Cardiac fibroblast (primary cell): ENCODE results near the gene VASP.
A peak's percentile ranks its signal among the peaks of the same experiment; 100 is the strongest.

Source experiments
- DNase-seq, 2 donors: peaks; one replicate each; pipeline versions ENCODE4 v3.0.0 to v3.0.0-alpha.2; 2010; ENCODE audit warnings: low read depth in 2 of 2
- H3K4me3 ChIP-seq, 2 donors: replicated peaks in 1 of 2; 1 replicate in 1 of 2; 2 replicates in 1 of 2; pipeline ENCODE4 v1.5.1; 2011; ENCODE audit warnings: low read depth in 2 of 2, low read length in 2 of 2, mild to moderate bottlenecking in 2 of 2, moderate library complexity in 1 of 2
- TF ChIP-seq, protein P1 (sequence below): IDR thresholded peaks from one replicate; pipeline ENCODE4 v1.5.1; 2011; ENCODE audit warnings: low read depth, mild to moderate bottlenecking, low read length, inconsistent platforms

The VASP gene

DNA sequence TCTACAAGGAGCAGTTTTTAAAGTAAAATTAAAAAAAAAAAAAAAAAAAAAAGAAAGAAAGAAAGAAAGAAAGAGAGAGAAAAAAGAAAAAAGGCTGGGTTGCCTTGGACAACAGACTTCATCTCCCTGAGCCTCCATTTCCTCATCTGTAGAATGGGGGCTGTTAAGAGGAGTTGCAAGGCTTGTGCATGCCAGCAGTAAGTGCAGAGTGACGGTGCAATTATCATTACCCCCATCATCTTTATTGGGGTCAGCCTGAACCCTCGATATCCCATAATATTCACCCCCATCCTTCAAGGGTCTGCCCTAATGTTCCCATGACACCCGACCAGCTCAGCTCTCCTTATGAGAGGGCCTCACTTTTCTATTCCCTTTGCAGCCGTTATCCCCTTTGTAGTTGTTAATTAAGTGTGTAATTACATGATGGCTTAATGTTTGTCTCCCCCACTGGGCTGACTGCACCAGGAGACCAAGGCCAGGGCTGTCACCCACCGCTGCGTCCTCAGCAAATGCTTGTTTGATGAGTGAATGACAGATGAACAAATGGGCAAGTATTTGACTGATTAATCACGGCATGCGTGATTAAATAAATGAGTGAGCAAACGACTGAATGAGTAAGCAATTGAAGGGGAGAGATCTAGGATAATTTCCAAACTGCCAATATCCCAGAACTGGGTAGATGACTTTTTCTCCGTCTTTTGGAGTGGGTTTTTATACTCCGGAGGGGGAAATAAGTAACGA, 29.4 kb upstream of the VASP start:
- DNase-seq = no peak
- peak overlapping the region; percentile 61 to 64 for H3K4me3 ChIP-seq
- TF ChIP-seq, protein P1, sequence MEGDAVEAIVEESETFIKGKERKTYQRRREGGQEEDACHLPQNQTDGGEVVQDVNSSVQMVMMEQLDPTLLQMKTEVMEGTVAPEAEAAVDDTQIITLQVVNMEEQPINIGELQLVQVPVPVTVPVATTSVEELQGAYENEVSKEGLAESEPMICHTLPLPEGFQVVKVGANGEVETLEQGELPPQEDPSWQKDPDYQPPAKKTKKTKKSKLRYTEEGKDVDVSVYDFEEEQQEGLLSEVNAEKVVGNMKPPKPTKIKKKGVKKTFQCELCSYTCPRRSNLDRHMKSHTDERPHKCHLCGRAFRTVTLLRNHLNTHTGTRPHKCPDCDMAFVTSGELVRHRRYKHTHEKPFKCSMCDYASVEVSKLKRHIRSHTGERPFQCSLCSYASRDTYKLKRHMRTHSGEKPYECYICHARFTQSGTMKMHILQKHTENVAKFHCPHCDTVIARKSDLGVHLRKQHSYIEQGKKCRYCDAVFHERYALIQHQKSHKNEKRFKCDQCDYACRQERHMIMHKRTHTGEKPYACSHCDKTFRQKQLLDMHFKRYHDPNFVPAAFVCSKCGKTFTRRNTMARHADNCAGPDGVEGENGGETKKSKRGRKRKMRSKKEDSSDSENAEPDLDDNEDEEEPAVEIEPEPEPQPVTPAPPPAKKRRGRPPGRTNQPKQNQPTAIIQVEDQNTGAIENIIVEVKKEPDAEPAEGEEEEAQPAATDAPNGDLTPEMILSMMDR = no peak

- TF ChIP-seq, protein P1 = peak; percentile 95
- DNase-seq = peak; percentile 96 to 97
- peak overlapping the region; percentile 61 to 64 for H3K4me3 ChIP-seq
These were observed 28.6 kb upstream of the VASP start for GRCh38 chr19:45478454-45479238.

DNA sequence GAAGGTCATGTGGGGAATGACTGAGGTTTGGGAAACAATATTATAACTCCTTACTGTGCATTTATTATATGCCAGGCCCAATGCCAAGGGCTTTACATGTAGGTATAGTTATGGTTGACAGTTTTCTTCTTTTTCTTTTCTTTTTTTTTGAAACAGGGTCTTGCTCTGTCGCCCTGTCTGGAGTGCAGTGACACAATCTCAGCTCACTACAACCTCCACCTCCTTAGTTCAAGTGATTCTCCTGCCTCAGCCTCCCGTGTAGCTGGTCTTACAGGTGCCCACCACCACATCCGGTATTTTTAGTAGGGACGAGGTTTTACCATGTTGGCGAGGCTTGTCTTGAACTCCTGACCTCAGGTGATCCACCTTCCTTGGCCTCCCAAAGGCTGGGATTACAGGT, 24.2 kb upstream of the VASP start:
- DNase-seq = no peak
- H3K4me3 ChIP-seq = no peak overlapping the region
- TF ChIP-seq, protein P1 = no peak

DNA sequence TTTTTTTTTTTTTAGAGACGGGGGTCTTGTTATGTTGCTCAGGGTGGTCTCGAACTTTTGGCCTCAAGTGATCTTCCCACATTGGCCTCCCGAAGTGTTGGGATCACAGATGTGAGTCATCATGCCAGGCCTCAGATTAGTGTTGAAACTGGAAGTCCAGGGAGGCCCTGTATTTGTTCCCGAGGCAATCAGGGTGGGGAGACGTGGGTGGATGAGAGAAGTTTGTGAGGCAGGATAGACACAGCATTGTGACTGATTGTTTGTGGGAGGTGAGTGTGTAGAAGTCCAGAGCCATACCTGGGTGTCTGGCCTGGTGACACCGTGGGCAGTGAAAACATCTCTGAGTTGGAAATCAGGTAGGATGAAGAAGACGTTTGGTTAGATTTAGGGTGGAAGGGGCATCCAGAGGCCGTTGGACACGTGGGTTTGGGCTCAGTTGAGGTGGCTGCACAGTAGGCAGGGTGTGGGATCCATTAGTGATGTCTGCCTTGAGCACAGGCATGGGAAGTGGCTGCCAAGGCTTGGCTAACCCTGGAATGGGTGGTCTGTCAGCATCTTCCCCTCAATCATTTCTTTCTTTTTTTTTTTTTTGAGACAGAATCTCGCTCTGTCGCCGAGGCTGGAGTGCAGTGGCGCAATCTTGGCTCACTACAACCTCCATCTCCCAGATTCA, 22.9 kb upstream of the VASP start:
- TF ChIP-seq, protein P1 = no peak
- peak; percentile 57 to 58 for DNase-seq
- H3K4me3 ChIP-seq = no peak overlapping the region

GRCh38 chr19:45485305-45486077, 21.8 kb upstream of the VASP start:
- peak overlapping the region; percentile 68 to 71 for H3K4me3 ChIP-seq
- peak; percentile 95 to 96 for DNase-seq
- TF ChIP-seq, protein P1 = peak; percentile 97

DNA sequence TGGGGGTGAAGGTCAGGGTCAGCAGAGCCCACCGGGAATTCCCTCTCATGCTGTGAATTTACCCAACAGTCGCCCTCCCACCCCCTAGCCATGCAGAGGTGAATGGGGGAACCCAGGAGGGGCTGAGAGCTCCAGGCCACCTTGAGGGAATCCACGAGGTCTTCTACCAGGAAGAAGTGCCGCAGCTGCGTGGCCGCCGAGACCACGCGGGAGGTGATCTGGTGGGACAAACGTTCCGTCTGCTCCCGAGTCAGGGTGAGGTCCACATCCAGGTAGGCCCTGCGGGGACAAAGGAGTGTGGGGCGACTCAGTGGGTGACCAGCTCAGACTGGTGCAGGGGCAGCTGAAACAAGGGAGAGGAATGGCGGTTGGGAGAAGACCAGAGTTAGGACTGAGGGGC, 18.6 kb upstream of the VASP start:
- no peak for DNase-seq
- TF ChIP-seq, protein P1 = no peak
- H3K4me3 ChIP-seq = no peak overlapping the region
